Sigmoid colon (tissue), 7 donors: ENCODE measurements around the gene HOXA10. TPM values are rescaled to one million over a fixed set of nuclear protein-coding genes. Genes with fewer than 3 reads are reported as not detected.

Experiments used
- DNase-seq: peaks from one replicate; pipeline ENCODE4 v3.0.0-alpha.2; 2019
- H3K27ac ChIP-seq, 4 donors: fragments of 200-600 bp; sonication (generic); one replicate each; pipeline ENCODE4 v1.5.1; 2016 to 2019; ENCODE audit warnings: mild to moderate bottlenecking in 1 of 4
- H3K27me3 ChIP-seq, 3 donors: fragments of 200-600 bp; sonication (generic); one replicate each; pipeline ENCODE4 v1.5.1; 2019; ENCODE audit warnings: mild to moderate bottlenecking in 1 of 3
- H3K36me3 ChIP-seq, 4 donors: fragments of 200-600 bp; sonication (generic); one replicate each; pipeline ENCODE4 v1.5.1; 2016 to 2019
- H3K4me1 ChIP-seq, 4 donors: fragments of 200-600 bp; sonication (generic); one replicate each; pipeline ENCODE4 v1.5.1; 2017 to 2019
- H3K4me3 ChIP-seq, 4 donors: fragments of 200-600 bp; sonication (generic); one replicate each; pipeline ENCODE4 v1.5.1; 2017 to 2019; ENCODE audit warnings: mild to moderate bottlenecking in 2 of 4, moderate library complexity in 1 of 4
- H3K9me3 ChIP-seq, 4 donors: fragments of 200-600 bp in 3 of 4; sonication (generic) in 3 of 4; one replicate each; pipeline versions ENCODE4 v1.5.1 to v1.6.1; 2013 to 2019
- EP300 ChIP-seq, 4 donors: sonication (generic); formaldehyde crosslinking; IDR thresholded peaks; one replicate each; pipeline ENCODE4 v1.6.1; 2017; ENCODE audit warnings: antibody characterized with exemption in 4 of 4
- POLR2A ChIP-seq, 2 donors: fragments of 450-650 bp; IDR thresholded peaks; one replicate each; pipeline ENCODE4 v1.6.1; 2016; ENCODE audit warnings: antibody characterized with exemption in 2 of 2, mild to moderate bottlenecking in 2 of 2, moderate library complexity in 2 of 2
- POLR2AphosphoS5 ChIP-seq, 4 donors: sonication (generic); formaldehyde crosslinking; IDR thresholded peaks; one replicate each; pipeline ENCODE4 v1.6.1; 2017; ENCODE audit warnings: antibody characterized with exemption in 4 of 4
- WGBS, 2 donors: extraction: QIAGEN DNeasy Blood & Tissue Kit; methylation state at CpG; one replicate each; pipeline ENCODE4 v1.1.7; 2013; 5-methylcytosine and 5-hydroxymethylcytosine counted together
- intact Hi-C: fragments of 100-400 bp; cut with DNase I; formaldehyde crosslinking; loops from one replicate; pipeline ENCODE4 v1.15.1; 2023
- polyA plus RNA-seq, 3 donors: library from polyadenylated mRNA; stranded (reverse); fragments of 200-250 nt; gene quantifications; one replicate each; pipeline ENCODE4 v1.2.3, GENCODE V29; 2013
- total RNA-seq, 4 donors: library from RNA; depleted of rRNA; stranded (reverse); fragments of >200 nt; gene quantifications; one replicate each; pipeline ENCODE4 v1.1.0, GENCODE V29; 2016
- TF ChIP-seq, protein P1 (sequence below), 4 experiments: fragments of 450-650 bp in 3 of 4; fragments of 200-600 bp in 1 of 4; IDR thresholded peaks; one replicate each; pipeline ENCODE4 v1.5.1; 2016 to 2019; ENCODE audit warnings: antibody characterized with exemption in 4 of 4, mild to moderate bottlenecking in 3 of 4, moderate library complexity in 2 of 4
- donor health status: healthy with polysubstance abuse.
- donor health status: Bipolar disorder and iron deficiency.
- donor health status: healthy.

HOXA10 gene
- total and polyA plus RNA-seq, 7 donors: 22.2 to 64.0 (median 55.1) TPM

DNA sequence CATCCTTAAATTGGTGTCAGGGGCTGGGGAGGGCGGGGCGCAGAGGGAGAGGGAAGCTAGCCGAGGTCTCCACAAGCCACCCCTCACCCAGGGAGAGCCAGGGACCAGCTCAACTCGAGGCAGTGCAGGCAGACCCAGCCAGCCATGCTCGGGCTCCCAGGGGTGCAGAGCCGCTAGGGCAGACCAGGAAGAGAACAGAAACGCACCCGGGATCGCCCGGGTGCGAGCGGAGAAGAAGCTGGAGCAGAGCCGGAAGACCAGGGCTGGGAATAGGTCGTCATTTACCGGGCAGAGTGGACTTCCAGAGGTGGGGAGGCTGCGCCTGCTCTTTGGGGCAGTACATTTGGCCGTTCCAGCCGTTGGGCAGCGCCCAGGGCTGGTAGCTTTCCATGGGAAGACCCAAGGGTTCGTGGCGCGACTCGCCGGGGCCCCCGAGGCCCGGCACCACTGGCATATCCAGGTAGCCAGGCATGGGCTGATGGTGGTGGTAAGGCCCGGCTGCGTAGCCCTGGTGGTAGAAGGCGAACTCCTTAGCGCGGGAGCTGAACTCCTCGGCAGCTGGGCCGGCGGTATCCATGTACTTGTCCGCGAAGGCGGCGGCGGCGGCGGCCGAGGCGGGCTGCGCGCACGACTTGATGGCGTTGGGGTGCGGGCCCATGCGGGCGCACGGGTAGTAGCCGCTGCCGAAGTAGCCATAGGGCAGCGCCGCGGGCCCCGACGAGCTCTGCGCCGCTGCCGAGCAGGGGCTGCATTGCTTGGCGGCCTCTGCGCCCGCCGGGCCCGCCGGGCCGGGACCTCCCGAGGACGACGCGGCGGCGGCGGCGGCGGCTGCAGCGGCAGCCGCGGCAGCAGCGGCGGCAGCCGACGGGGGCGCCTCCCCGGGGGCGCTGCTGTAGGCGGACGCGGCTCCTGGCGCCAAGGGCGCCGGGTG lies 25.0 kb upstream of the HOXA10 start:
- Histone ChIP-seq H3K4me1 (peaks cover 0 to 50% (median 23%) of the 10 kb centered on the region in 4 donors), H3K9me3 (no peaks in the 10 kb centered on the region), H3K4me3 (peak overlapping the region; percentile 63 to 78 (median 70)), H3K27me3 (peaks cover 2 to 47% (median 8%) of the 10 kb centered on the region in 3 donors), H3K36me3 (no peaks in the 10 kb centered on the region), H3K27ac (peak overlapping the region in 3 of 4 donors; percentile 97 to 98 (median 98))
- TF ChIP-seq POLR2AphosphoS5 (IDR thresholded peaks at IDR 0.05) (no peak), EP300 (IDR thresholded peaks at IDR 0.05) (no peak), POLR2A (IDR thresholded peaks at IDR 0.05) (no peak)
- TF ChIP-seq, protein P1, sequence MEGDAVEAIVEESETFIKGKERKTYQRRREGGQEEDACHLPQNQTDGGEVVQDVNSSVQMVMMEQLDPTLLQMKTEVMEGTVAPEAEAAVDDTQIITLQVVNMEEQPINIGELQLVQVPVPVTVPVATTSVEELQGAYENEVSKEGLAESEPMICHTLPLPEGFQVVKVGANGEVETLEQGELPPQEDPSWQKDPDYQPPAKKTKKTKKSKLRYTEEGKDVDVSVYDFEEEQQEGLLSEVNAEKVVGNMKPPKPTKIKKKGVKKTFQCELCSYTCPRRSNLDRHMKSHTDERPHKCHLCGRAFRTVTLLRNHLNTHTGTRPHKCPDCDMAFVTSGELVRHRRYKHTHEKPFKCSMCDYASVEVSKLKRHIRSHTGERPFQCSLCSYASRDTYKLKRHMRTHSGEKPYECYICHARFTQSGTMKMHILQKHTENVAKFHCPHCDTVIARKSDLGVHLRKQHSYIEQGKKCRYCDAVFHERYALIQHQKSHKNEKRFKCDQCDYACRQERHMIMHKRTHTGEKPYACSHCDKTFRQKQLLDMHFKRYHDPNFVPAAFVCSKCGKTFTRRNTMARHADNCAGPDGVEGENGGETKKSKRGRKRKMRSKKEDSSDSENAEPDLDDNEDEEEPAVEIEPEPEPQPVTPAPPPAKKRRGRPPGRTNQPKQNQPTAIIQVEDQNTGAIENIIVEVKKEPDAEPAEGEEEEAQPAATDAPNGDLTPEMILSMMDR (IDR thresholded peaks at IDR 0.05): no peak
- intact Hi-C loops: loop anchor here (2.0 to 10.0 kb wide), 6 partner anchors 378 to 976 kb away; partner anchors contain the start of gene HIBADH
- 1 to 2% methylated on average over 93 of the region's 93 CpGs for WGBS, 2 donors
- DNase-seq: no peak

DNA sequence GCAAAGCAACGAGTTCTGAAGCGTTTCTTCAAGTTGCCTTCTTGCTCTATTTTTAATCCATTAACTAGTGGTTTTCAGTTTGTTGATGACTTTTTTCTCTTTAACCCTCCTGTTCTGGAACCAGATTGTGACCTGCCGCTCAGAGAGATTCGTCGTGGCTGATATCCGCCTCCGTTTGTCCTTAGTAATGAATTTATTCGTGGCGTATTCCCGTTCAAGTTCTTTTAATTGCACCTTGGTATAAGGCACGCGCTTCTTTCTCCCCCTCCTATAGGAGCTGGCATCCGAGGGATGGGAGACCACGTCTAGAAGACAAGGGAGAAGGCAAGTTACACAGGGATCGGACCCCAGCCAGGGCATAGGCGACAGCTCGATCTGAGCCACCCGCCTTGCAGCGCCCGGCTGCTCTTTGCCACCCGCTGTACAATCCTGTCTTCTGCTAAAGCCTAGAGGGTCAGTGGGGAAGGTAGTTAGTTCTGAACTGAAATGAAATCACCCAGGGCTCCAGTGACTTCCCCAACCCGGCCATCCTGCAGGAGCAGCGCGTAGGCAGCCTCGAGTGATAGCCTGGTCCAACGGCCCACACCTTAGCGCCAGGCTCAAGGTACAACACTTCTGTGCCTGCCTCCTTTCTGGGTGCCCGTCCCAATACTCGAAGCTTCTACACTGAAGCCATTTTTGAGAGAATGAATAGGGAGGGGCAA lies 24.2 kb upstream of the HOXA10 start:
- no peak for DNase-seq
- no peaks in the 10 kb centered on the region for H3K36me3 ChIP-seq
- intact Hi-C loops: loop anchor here (2.0 to 10.0 kb wide), 6 partner anchors 379 to 977 kb away; partner anchors contain the start of gene HIBADH
- TF ChIP-seq POLR2A (IDR thresholded peaks at IDR 0.05): no peak
- no peak for TF ChIP-seq POLR2AphosphoS5 (IDR thresholded peaks at IDR 0.05)
- TF ChIP-seq, protein P1 (IDR thresholded peaks at IDR 0.05): no peak
- no peak for TF ChIP-seq EP300 (IDR thresholded peaks at IDR 0.05)
- H3K9me3 ChIP-seq: no peaks in the 10 kb centered on the region
- 5 to 16% methylated on average over 29 of the region's 29 CpGs for WGBS, 2 donors
- H3K4me3 ChIP-seq: peak overlapping the region; percentile 63 to 78 (median 70)
- H3K4me1 ChIP-seq: peaks cover 0 to 57% (median 27%) of the 10 kb centered on the region in 4 donors
- H3K27ac ChIP-seq: peak overlapping the region in 3 of 4 donors; percentile 97 to 98 (median 98)
- H3K27me3 ChIP-seq: peaks cover 0 to 43% (median 4%) of the 10 kb centered on the region in 3 donors

DNA sequence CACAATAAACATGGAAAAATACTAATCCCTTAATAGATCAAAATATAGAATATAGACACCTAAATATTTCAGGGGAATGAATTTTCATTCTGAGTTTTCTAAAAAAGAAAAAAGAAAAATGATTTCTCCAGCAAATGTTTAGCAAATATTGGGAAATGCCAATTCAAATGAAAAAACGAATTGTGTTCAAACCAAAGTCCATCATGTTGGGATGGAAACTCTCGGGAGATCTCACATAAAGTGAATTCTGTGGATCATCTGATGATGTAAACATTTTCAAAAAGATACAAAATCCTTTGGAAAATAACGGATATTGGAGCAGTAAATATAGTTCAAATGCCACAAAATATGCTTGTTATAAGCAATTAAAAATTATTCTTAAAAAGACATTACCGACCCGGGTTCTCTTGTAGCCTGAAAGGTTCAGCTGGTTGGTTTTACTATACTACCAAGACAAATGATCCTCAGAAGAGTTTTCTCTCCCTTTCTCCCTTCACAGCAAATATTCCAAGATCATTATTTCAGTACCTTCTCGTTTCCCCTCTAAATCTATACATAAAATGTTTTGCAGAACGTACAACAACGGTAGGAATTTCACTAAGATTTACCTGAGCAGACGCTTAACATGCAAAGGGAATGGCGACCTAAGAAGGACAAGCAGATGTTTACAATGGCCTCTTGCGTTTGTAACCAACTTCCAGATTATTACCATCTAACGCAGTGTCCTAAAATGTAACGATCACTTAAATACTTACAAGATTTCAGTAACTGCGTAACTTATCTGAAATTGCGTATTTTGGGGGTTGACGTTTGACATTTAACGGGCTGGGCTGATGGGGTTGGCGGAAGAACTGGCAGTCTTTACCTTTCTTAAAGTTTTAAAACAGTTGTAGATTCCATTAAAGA lies 23.3 kb upstream of the HOXA10 start:
- peaks cover 0 to 64% (median 30%) of the 10 kb centered on the region in 4 donors for H3K4me1 ChIP-seq
- H3K36me3 ChIP-seq: no peaks in the 10 kb centered on the region
- peak overlapping the region in 3 of 4 donors; percentile 97 to 98 (median 98) for H3K27ac ChIP-seq
- intact Hi-C loops: loop anchor here (2.0 to 10.0 kb wide), 6 partner anchors 379 to 977 kb away; partner anchors contain the start of gene HIBADH
- peak overlapping the region; percentile 63 to 78 (median 70) for H3K4me3 ChIP-seq
- H3K27me3 ChIP-seq: peaks cover 0 to 43% (median 3%) of the 10 kb centered on the region in 3 donors
- 7 to 25% methylated on average over 18 of the region's 18 CpGs for WGBS, 2 donors
- no peaks in the 10 kb centered on the region for H3K9me3 ChIP-seq
- TF ChIP-seq POLR2AphosphoS5 (IDR thresholded peaks at IDR 0.05): peak in 1 of 4 donors; percentile 5
- no peak for TF ChIP-seq EP300 (IDR thresholded peaks at IDR 0.05)
- no peak for DNase-seq

DNA sequence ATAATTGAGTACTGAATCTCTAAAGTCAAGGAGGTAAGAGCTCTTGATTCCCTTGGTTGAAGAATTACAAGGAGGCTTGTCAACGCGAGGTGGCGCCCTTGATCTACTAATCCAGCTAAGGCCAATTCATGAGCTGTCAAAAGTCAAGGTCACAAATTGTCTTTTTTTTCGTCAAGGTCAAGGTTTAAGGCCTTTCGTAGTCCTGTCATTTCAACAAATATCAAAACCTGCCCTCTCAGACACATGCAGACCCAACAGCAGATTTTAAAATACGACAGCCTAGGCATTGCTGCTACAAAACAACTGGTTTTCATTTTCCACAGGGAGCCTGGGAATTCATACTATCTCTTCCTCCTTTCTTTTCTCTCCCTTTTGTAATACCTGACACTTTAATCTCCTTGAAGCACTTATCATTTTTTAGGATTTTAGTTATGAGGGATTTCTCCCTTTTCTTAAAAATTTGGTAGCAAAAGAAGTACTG lies 22.2 kb upstream of the HOXA10 start:
- peak overlapping the region; percentile 63 to 78 (median 70) for H3K4me3 ChIP-seq
- intact Hi-C loops: loop anchor here (5.0 to 10.0 kb wide), 3 partner anchors 466 to 978 kb away; partner anchors contain the start of gene HIBADH
- 1 to 4% methylated on average over 6 of the region's 6 CpGs for WGBS, 2 donors

More for the DNA sequence above, 22.2 kb upstream of the HOXA10 start:
- H3K4me1 ChIP-seq: peaks cover 0 to 60% (median 35%) of the 10 kb centered on the region in 4 donors
- DNase-seq: peak; percentile 94
- TF ChIP-seq EP300 (IDR thresholded peaks at IDR 0.05) (no peak), POLR2AphosphoS5 (IDR thresholded peaks at IDR 0.05) (peak in 2 of 4 donors; percentile 32 to 53)
- TF ChIP-seq, protein P1 (IDR thresholded peaks at IDR 0.05): peak in 3 of 4 experiments; percentile 58 to 81 (median 76)
- H3K36me3 ChIP-seq: no peaks in the 10 kb centered on the region
- H3K27me3 ChIP-seq: peaks cover 0 to 36% (median 0%) of the 10 kb centered on the region in 3 donors
- H3K27ac ChIP-seq: peak overlapping the region in 3 of 4 donors; percentile 97 to 98 (median 98)
- no peaks in the 10 kb centered on the region for H3K9me3 ChIP-seq
